Left ventricle myocardium inferior (tissue), 1 donor: Measurements from ENCODE around the gene SLC35F5. TPM values are rescaled to one million over a fixed set of nuclear protein-coding genes. Genes with fewer than 3 reads are reported as not detected.
A peak's percentile ranks its signal among the peaks of the same experiment; 100 is the strongest.
"Not testable (repeated sequence)": the region's sequence is repeated elsewhere in the genome, so short reads cannot be mapped to it uniquely, and the experiment has no call there.

Experiments
- DNase-seq: peaks from one replicate; pipeline ENCODE4 v3.0.0-alpha.2; 2020
- H3K27ac ChIP-seq: fragments of 200-600 bp; replicated peaks from 2 replicates; pipeline ENCODE4 v1.8.0; 2021
- H3K27me3 ChIP-seq: fragments of 200-600 bp; 2 replicates; pipeline ENCODE4 v1.8.0; 2021; ENCODE audit warnings: low read depth
- H3K36me3 ChIP-seq: fragments of 200-600 bp; 2 replicates; pipeline ENCODE4 v1.8.0; 2021
- H3K4me1 ChIP-seq: fragments of 200-600 bp; 2 replicates; pipeline ENCODE4 v1.8.0; 2021
- H3K4me3 ChIP-seq: fragments of 200-600 bp; 2 replicates; pipeline ENCODE4 v1.8.0; 2021; ENCODE audit warnings: mild to moderate bottlenecking, moderate library complexity
- H3K9me3 ChIP-seq: fragments of 200-600 bp; replicated peaks from 2 replicates; pipeline ENCODE4 v1.8.0; 2021
- CTCF ChIP-seq: fragments of 200-600 bp; IDR thresholded peaks from 2 replicates; pipeline ENCODE4 v1.8.0; 2021; ENCODE audit warnings: antibody characterized with exemption, mild to moderate bottlenecking, borderline replicate concordance
- intact Hi-C: fragments of 100-400 bp; cut with micrococcal nuclease; formaldehyde crosslinking; loops from one replicate; pipeline ENCODE4 v1.11.0; 2022
- total RNA-seq: library from RNA; stranded (reverse); fragmentation: NEBNext Ultra II Directional; extraction: Animal tissue kit (Norgen Biotek cat#: 25700); gene quantifications from one replicate; pipeline ENCODE4 v1.2.1, GENCODE V29; 2021
- donor health status: DM: no; HTN: yes; CAD: no; lungs with severe emphysema.

Gene SLC35F5
- total RNA-seq, 1 donor from 2014 or later: 61.4 TPM

- Histone ChIP-seq H3K27me3 (no peaks in the 10 kb centered on the region), H3K36me3 (peaks cover 17% of the 10 kb centered on the region), H3K4me1 (peaks cover 14% of the 10 kb centered on the region), H3K9me3 (no peaks in the 10 kb centered on the region), H3K27ac (no peak overlapping the region), H3K4me3 (no peak overlapping the region)
- TF ChIP-seq CTCF: no peak
- DNase-seq: no peak
- intact Hi-C loops: no loop called here
Observed at GRCh38 chr2:113703386-113704299, 52.8 kb downstream of the SLC35F5 start.

GRCh38 chr2:113700186-113700841, 56.1 kb downstream of the SLC35F5 start:
- DNase-seq: peak; percentile 48
- H3K4me3 ChIP-seq: peak overlapping the region; percentile 46
- H3K9me3 ChIP-seq: no peaks in the 10 kb centered on the region
- intact Hi-C loops: no loop called here
- peak; percentile 64 for TF ChIP-seq CTCF
- H3K4me1 ChIP-seq: peaks cover 9% of the 10 kb centered on the region
- H3K27me3 ChIP-seq: no peaks in the 10 kb centered on the region
- peak overlapping the region; percentile 9 for H3K27ac ChIP-seq
- peaks cover 9% of the 10 kb centered on the region for H3K36me3 ChIP-seq

- Histone ChIP-seq H3K4me1 (peaks cover 14% of the 10 kb centered on the region), H3K36me3 (no peaks in the 10 kb centered on the region), H3K27me3 (no peaks in the 10 kb centered on the region), H3K9me3 (no peaks in the 10 kb centered on the region), H3K4me3 (peak overlapping the region; percentile 46), H3K27ac (no peak overlapping the region)
- TF ChIP-seq CTCF: no peak
- intact Hi-C loops: no loop called here
- DNase-seq: no peak
Observed at GRCh38 chr2:113698892-113699447, 57.5 kb downstream of the SLC35F5 start.

- H3K4me1 ChIP-seq: peaks cover 21% of the 10 kb centered on the region
- DNase-seq, H3K36me3 ChIP-seq, H3K27me3 ChIP-seq, H3K9me3 ChIP-seq, intact Hi-C loops, H3K4me3 ChIP-seq, H3K27ac ChIP-seq: not testable (repeated sequence)
Observed at GRCh38 chr2:113698251-113698650, 58.2 kb downstream of the SLC35F5 start.

- no peak for DNase-seq
Observed at GRCh38 chr2:113697516-113697915, 58.9 kb downstream of the SLC35F5 start.

More at GRCh38 chr2:113697516-113697915, 58.9 kb downstream of the SLC35F5 start:
- H3K36me3 ChIP-seq: no peaks in the 10 kb centered on the region
- intact Hi-C loops: no loop called here
- no peaks in the 10 kb centered on the region for H3K9me3 ChIP-seq
- no peaks in the 10 kb centered on the region for H3K27me3 ChIP-seq
- H3K4me3 ChIP-seq: no peak overlapping the region
- peaks cover 23% of the 10 kb centered on the region for H3K4me1 ChIP-seq
- no peak overlapping the region for H3K27ac ChIP-seq
- no peak for TF ChIP-seq CTCF
